A673 (cell line): ENCODE results near the gene KCNT2.

ENCODE experiments used
- CTCF ChIP-seq: fragments of 300-800, 200-600 bp; sonication (generic); conservative IDR thresholded peaks from 2 replicates; pipeline ENCODE4 v1.5.1; 2017; ENCODE audit warnings: low read depth, mild to moderate bottlenecking, antibody characterized with exemption, low read length, moderate library complexity, mixed read lengths
- EZH2 ChIP-seq: fragments of 200-600 bp; sonication (generic); IDR thresholded peaks from 2 replicates; pipeline ENCODE4 v1.6.1; 2017; ENCODE audit warnings: borderline replicate concordance, low read depth, mild to moderate bottlenecking, mixed read lengths, antibody characterized with exemption, low read length; ENCODE audit not compliant: poor library complexity, severe bottlenecking

DNA sequence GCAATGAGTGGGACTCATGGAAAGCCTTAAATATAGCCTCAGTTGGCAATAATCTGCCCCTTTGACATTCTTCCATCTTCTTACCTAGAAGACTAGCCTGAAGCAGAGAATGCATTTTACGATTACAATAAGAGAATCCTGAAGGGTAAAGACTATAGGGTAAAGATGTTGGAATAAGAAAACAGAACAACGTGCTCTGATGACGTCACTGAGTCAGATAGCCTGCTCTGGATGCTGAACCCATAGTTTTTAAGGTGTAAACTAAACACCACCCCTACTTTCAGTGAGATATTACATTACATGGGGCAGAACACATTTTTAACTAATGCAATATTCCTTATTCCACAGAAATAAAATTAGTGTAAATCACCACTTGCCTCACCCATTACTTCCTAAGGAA, 240.4 kb downstream of the KCNT2 start:
- TF ChIP-seq EZH2 (no peak), CTCF (no peak)
